Activated CD8-positive, alpha-beta memory T cell treated with anti-CD3 and anti-CD28 coated beads, Interleukin-2, amount 50 U/mL, for 48 hours (primary cell): ENCODE results near the gene MYL6.
"Not testable (repeated sequence)": the region's sequence is repeated elsewhere in the genome, so short reads cannot be mapped to it uniquely, and the experiment has no call there.

Experiments
- DNase-seq: peaks from one replicate; pipeline ENCODE4 v3.0.0-alpha.2; 2020

The MYL6 gene

DNA sequence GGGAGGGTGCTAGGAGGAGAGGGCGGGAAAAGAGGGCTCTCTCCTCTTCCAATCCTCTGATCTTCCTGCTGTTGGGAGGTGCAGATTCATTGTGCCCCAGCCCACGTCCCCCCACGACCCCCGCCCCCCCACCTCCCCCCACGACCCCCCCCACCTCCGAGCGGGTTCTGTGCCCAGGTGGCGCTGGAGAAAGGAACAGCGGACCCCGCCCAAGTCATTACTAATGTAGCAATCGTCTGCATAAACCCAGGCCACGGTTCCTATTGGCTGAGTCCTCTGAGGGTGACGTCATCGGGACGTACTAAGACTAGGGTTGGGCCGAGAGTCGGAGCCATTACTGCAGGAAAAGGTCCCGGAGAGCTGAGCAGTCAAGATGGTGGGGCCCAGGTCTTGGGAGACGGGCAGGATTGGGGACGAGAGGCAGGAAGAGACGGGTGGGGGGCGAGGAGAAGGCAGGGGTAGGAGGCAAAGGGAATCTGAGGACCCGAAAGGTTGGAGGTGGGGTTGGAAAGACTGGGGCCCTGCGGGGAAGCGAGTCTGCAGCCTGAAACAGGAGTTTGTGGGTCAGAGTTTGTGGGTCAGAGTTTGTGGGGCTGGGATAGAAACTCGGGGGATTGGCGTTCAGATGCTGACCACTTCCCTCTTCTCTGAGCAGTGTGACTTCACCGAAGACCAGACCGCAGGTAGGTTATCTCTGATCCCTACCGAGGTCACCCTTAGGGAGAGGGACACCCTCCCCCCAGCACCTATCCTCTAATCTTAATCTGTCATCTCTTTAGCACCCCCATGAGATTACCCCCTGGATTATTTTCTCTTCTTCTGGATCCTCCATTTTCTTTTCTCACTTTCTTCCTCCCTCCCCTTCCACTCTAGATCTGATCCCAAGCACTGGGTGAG, at the start of gene MYL6:
Gene MYL6, plus strand, starts transcription at position 331 of the 897 bp plus-strand sequence. Its CDS starts 43 bp downstream, at position 374.
- DNase-seq = peak; percentile 92

DNA sequence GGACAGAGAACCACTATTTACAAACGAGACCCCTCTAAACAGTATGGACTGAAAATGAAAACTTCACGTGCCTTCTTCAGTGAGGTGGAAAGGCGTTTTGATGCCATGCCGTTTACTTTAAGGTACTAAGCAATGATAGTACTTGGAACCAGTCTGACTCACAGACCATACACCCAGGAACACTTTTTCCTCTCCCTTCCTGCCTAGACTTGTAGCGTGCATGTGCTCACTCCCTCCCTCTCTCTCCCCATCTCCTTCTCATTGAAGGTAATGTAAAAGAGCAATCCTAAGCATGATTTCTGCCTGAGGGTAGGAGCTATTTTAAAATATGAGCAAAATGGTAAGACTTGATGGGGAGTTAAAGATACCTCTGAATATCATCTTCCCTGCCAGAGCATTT, 47.6 kb upstream of the MYL6 start:
- no peak for DNase-seq

DNA sequence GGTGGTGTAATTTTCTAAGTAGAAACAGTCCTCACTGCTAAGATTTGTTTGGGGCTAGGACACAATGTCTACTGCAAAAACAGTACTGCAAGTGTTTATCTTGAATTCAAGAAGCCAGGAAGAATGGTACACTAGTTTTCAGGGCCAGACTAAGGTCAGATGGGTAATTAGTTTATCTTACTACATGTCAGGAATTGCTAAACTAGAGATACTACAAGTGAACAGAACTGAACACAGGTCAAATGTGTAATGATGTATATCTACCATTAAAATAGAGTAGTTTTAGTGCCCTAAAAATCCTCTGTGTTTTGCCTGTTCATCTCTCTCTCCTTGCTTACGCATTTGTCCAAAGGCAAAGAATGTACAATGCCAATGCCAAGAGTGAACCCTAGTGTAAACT, 44.1 kb upstream of the MYL6 start:
- DNase-seq = no peak

DNA sequence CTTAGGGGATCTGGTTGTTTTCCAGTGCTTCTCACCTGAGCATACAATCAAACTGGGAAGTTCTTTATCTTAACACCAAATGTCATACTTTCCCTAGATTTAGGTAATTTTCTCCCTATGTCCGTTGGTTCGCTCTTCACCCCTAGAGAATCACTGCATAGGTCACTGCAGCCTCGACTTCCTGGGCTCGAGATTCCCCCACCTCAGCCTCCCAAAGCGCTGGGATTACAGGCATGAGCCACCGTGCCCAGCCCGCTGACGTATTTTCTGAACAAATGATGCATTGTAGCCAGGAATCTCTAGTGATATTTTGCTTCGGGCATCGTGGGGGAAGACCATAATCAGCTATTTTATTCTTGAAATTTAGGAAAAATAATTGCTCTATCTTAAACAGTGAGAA, 42.8 kb upstream of the MYL6 start:
- no peak for DNase-seq

DNA sequence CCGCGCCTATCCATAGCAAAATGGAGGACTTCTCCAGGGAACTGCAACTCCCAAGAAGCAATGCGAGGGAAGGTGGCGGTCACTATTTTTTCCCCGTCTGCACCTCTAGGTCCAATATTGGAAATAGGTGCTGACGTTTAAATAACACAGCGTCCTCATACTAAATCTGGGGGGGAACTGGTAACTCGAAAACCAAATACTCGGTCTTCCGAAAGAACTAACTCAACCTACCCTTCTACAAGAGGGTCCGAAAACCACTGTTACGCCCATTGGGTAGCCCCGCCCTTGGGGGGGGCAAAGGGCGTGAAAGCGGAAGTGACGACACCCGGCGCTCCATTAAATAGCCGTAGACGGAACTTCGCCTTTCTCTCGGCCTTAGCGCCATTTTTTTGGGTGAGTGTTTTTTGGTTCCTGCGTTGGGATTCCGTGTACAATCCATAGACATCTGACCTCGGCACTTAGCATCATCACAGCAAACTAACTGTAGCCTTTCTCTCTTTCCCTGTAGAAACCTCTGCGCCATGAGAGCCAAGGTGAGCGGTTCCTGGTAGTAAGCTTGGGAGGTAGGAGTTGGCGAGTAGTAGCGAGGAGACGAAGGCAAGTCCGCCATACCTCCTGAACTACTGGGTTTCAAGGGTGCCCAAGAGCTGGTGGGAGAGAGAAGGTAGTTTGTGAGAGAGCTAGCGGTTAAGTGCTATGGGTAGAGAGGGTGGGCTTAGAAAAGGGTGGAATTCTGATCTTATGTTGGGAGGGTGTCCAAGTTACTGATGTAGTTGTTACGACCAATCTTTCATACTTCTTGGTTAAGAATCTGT, 41.7 kb upstream of the MYL6 start, which contains the start of gene RPL41:
Gene RPL41, plus strand, starts transcription at position 367 of the 815 bp plus-strand sequence.
- peak; percentile 97 for DNase-seq

DNA sequence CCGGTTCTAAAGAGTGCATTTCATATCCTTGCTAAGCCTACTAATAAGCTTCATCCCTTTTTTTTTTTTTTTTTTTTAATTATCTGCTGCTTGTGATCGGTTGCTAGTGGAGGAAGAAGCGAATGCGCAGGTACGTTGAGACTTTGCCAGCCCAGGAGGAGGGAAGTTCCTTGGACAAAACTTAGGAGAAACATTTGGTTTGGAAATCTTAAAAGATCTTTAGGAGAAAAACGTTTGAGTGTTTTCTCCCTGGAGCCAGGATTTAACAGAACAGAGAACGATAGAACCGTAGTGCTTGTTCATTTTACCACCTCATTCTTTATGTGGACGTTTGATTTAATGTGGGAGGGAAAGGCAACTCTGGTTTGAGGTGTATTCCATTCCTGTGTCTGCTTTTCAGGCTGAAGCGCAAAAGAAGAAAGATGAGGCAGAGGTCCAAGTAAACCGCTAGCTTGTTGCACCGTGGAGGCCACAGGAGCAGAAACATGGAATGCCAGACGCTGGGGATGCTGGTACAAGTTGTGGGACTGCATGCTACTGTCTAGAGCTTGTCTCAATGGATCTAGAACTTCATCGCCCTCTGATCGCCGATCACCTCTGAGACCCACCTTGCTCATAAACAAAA, 41.0 kb upstream of the MYL6 start:
- not testable (repeated sequence) for DNase-seq

DNA sequence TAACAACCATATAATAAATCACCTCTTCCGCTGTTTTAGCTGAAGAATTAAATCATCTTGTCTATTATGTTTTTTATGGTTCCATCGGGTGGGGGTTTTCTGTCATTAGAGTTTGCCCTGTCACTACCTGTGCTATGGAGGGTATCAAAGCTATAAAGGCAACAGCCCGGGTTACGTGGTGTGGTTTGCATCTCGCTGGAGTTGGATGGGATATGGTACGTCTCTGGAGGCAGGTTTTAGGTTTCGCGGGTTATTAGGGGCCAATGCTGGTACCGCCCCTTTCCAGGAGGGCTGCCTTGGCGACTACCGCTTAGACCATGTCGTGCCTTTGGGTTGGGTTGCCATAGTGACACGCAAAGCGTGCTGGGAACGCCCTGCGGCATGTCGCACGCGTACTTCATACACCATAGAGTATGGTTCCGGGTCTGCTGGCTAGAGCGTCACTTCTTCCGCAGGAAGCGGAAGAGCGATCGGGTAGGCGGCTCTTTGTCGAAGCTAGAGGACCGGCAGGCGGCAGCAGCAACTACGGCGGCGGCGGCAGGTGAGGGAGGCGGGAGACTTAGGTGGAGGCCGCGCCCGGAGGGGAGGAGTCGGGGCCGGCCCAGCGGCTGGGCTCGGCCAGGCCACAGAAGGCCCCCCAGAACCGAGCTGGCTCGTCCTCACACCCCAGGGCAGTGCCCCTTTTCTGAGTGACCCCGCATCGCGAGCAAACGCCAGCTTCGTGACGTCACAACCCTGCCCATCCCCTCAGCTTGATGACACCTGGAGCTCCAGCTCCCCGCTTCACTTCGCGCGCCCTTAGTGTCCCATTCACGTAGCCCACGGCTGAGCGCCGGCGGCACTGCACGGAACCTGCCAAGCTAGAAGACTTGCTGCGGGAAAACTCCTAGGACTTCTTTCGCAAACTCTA, 40.1 kb upstream of the MYL6 start, which contains the start of gene ZC3H10:
Gene ZC3H10, plus strand, starts transcription at position 489 of the 910 bp plus-strand sequence. CDS start 2,297 bp downstream, outside the sequence.
- peak; percentile 99 for DNase-seq

DNA sequence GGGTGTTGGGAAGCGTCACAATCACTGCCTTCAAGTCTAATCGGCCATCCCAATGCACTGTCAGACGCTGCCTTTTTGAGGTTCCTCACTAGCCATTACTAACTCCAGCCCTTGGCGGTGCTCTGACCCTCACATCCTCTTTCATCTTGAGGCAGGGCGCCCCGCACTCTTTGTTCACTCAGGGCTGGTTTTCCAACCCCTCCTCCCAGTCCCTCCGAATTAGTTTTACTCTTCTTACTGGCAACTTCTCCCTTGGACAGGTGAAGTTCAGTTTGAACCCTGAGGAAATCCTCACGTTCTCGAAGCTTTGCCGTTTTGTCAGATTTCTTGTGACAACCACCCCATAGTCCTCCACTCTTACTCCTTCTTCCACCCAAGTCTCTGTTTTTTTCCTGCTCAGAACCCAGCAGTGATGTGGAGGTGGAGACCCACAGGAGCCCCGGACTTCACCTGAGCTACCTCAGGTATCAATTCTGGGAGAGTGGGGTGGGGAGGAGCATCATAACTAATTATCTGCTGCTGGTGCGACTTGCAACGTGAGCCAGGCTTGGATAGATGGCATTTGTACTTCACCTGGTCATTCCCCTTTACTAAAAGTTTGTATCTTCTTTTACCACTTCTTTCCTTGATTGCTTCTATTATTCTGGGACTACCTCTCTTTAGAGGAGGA, 39.3 kb upstream of the MYL6 start:
- no peak for DNase-seq

DNA sequence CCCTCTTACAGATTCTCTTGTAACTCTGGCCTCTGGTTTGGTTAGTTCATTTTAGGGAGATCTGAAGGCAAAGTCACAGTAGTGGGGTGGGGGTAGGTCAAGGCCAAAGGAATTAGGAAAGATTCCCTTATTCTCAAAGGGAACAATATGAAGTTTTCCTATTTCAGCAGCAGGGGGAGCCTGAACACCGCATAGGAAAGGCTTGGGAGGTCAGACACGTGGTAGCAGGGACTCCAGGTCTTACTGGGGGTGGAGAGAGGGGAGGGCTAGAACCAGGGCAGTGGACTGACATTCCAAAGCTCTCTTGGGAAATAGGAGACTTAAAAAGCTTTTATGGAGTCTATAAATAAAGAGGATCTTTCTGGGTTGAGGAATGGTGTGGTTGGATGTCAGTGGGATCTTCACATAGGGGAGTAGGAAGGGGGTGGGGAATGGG, 38.8 kb upstream of the MYL6 start:
- peak; percentile 68 for DNase-seq

DNA sequence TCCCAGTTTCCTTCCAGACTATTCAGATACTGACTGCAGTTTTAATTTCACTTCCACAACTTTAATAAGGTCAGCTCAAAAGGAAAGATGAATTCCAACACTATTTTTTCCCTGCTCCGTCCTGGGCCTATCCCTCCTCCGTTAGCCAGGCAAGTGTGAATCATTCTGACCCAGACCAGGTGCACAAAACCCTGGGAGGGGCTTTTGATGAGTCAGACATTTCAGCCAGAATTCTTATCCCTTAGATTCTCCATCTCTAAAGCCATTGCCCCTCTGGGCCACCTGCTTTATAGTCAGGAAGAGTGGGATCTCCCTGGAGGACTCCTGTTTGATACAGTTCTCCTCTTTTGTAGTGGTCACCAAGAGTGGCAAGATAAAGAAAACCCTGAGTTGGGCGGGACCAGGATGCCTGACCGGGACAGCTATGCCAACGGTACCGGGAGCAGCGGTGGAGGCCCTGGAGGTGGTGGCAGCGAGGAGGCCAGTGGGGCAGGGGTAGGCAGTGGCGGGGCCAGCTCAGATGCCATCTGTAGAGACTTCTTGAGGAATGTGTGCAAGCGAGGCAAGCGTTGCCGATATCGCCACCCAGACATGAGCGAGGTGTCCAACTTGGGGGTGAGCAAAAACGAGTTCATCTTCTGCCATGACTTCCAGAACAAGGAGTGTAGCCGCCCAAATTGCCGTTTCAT, 37.9 kb upstream of the MYL6 start:
- DNase-seq = no peak

DNA sequence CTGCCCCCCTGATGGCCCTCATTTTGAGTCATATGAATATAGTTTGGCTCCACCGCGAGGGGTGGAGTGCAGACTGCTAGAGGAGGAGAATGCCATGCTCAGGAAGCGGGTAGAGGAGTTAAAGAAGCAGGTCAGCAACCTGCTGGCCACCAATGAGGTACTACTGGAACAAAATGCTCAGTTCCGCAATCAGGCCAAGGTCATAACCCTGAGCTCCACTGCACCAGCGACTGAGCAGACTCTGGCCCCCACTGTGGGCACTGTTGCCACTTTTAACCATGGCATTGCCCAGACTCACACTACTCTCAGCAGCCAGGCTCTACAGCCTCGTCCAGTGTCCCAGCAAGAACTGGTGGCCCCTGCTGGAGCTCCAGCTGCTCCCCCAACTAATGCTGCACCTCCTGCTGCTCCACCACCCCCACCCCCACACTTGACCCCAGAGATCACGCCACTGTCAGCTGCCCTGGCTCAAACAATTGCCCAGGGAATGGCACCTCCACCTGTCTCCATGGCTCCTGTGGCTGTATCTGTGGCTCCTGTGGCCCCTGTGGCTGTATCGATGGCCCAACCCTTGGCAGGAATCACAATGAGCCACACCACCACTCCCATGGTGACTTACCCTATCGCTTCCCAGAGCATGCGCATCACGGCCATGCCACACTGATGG, 36.8 kb upstream of the MYL6 start:
- no peak for DNase-seq

DNA sequence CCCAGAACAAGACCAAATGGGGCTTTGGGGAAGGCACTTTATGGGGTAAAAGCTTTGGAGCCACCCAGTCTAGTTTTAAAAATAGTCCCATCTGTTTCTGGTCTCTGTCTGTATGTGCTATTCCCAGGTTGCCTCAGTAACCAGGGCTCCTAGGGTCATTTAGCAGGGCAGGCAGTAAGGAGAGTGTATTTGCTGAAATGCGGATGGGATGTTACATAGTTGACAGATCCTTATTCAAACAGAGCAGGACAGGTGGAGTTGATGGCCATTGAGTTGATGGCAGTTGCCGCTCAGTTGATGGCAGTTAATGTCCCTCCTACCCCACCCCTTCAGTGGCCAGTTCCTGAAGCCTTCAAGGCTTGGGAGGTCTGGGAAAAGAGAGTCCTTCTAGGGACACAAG, 35.5 kb upstream of the MYL6 start:
- no peak for DNase-seq

DNA sequence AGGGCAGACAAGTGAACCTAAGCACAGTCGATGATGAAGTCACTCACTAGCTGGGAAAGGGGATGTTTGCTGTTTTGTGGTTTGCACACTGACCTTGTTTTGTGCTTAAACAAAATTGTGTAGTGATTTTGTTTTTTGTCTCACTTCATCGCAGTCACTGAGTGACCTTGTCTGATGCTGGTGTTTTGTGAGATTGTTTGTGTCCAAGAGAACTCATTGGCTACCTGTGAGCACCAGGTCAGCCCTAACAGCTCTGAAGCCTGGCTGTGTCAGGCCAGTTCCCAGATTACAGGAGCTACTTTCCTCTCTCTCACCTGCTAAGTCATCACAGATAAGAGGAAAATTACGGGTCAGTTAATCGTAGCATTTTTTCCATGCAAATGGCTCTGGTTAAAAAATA, 34.0 kb upstream of the MYL6 start:
- no peak for DNase-seq

DNA sequence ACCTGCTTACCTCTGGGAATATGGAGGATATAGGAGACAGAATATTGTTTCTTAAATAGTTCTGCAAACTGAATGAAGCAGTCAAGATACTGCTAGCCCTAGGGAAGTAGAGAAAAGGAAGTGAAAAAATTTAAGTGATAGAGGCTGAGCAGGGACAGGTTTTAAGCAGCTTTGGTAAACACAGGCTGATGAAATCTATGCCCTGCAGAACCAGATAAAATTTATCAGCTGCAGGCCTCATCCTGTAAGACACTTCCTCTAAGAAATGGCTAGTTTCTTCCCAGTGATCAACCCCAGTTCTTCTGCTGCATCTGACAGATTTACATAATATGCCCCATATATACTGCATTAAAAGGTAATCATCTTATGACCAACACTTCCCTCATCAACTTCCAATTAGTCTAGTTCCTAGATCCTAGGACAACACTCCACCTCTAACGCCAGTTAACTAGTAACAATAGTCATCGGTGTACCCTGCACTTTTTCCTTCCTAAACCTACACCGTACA, 31.4 kb upstream of the MYL6 start:
- no peak for DNase-seq

DNA sequence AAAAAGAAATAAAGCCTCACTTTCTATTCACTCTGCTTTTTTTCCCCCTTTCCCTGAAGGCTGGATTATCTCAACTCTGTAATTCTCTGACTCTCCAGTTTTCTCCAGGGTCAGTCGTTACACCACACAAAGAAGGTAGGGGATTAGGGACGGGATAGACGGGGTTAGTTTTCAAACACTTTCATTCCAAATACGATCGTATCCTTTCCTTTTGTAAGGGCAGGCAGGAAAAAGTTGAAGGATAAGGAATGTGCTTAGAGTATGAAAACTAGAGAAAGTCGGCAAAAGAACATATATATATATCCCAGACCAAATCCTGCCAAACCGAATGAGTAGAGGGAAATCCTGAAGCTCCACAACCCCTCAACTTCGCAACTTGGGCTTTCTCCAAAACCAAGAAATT, 30.7 kb upstream of the MYL6 start:
- DNase-seq = no peak

DNA sequence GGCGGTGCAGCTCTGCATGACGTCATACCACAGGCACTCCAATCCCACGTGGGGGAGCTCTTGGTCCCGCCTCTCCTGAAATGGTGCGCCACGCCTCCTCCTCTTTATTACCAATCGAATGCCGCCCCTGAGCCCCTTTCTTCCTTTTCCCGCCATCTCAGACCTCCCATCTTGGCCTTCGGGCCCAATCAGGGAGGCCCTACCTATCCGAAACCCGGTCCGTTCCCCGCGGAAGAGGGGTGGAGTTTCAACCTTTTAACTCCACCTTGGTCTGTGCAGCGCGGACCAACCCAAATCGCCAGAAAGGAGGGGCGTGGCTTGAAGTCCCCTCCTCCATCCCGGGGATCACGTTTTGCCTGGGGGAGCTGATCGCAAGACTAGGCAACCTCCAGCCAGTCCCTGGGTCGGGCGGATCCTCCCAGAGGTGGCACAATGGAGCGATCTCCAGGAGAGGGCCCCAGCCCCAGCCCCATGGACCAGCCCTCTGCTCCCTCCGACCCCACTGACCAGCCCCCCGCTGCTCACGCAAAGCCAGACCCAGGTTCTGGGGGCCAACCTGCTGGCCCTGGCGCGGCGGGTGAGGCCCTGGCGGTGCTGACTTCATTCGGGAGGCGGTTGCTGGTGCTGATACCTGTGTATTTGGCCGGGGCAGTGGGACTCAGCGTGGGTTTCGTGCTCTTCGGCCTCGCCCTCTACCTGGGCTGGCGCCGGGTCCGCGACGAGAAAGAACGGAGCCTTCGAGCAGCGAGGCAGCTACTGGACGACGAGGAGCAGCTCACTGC, 30.1 kb upstream of the MYL6 start, which contains the start of gene ESYT1:
Gene ESYT1, plus strand, starts transcription at position 380 of the 782 bp plus-strand sequence. Its CDS starts 53 bp downstream, at position 433.
- DNase-seq = peak; percentile 93

DNA sequence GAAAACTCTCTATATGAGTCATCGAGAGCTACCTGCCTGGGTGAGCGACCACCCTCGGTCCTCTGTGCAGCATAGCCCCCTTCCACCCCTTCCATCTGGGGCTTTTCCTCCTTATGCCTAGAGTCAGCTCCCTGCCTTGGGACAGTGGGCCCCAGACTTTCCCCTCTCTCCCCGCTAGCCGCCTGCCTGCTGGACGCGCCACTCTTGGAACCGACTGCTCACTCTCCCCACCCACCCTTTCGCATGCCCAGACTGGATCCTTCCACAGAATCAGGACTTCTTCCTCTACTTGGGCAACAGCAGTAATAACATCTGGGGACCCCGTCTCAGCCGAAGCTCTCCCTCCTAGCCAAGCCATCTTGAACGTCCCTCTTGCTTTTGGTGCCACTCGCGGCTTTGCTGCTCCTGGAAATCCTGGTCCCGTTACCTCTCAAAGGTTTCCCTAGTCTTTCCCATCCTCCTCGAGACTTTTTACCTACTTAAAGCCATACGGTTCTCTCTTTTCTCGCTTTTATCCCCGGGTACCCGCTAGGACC, 29.4 kb upstream of the MYL6 start:
- no peak for DNase-seq

DNA sequence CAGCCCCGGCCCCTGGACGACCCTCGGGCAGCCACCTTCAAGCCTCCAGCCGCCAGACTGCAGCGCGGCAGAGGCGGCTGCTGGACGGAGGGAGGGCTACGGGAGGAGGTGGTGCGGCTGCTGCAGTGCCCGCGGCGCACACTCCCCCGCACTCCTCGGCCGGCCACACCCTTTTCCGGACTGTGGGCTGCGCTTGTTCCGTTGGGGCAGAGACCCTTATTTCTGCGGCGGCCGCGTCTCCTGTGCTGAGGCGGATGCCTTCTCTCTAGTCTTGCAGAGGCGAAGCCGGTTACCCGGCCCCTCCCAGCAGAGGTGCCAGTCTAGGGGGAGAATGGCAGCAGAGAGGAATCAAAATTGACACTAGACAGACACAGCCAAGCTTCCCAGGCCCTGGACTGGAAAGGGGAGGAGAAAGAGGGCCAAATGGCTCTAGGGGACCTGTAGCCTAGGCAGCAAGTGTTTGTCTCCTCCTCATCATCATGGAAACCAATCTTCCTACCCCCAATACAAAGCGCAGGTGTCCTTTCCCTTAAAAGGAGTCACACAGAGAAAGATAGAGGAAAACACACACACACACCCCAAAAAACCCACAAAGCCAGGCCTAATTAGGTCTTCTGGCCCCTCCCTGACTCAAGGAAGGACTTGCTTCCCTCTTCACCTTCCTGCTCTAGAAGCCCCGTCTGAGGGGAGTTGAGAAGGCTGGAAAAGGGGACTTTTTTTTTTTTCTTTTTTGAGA, 28.8 kb upstream of the MYL6 start:
- DNase-seq = peak; percentile 87
